GM18870 (cell line): ENCODE results near the gene CDH3.

Experiments used
- ATAC-seq: cut with Tn5 transposase; IDR thresholded peaks from one replicate; pipeline ENCODE4 v1.9.1; 2021; ENCODE audit warnings: moderate library complexity; ENCODE audit not compliant: unreplicated experiment

CDH3 gene

GRCh38 chr16:68646953-68647659 is 2.0 kb downstream of the CDH3 start:
- no peak for ATAC-seq

GRCh38 chr16:68651136-68651535 is 6.0 kb downstream of the CDH3 start:
- ATAC-seq: no peak

GRCh38 chr16:68652659-68653058 is 7.5 kb downstream of the CDH3 start:
- ATAC-seq: no peak

GRCh38 chr16:68655806-68656205 is 10.7 kb downstream of the CDH3 start:
- no peak for ATAC-seq

DNA sequence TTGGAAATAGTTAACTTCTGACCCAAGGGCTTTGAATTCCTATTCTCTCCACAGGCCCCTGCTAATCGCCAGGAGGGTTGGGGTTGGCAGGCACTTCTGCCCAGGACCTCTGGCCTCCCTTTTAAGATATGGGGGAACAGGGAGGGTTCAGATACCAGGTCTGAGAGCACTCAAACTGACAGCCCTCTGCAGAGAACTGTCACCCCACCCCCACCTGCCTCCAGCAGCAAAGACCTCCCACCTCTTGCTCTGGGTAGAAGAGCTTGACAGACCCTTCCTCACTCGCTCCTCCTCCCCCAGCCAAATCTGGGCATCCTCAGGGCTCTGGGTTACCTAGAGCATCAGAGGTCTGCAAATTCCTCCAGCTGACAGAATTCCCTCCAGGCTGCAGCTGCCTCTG is 11.6 kb downstream of the CDH3 start:
- ATAC-seq: no peak

DNA sequence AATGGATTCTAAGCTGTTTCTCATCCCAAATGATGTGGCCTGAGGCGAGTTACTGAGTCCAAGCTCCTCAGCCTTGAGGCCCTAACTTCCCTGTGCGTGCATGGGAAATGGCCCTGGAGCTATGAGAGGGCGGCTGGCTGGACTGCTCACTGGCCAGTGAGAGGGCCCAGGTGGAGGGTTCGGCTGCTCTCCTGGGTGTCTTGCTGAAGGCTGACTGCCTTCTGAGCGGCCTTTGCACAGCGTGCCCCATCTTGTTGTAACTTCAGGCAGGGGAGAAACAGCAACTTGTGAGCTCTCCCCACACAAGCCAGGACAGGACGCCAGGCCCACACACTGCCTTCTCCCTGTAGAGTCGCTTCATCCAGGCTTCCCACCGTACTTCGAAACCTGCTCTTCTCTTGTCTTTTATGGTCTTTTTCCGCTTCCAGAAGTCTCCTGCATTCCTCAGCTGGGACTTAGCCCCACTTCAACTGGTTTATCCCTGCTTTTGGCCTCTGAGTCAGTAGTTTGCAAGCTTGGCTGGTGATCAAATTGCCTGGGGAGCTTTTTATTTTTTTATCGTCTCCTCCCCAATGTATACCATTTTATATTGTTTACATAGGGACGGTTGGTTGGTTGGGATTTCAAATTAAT is 13.3 kb downstream of the CDH3 start:
- no peak for ATAC-seq

GRCh38 chr16:68658974-68659360 is 13.9 kb downstream of the CDH3 start:
- ATAC-seq: no peak

- ATAC-seq: no peak
Observed at GRCh38 chr16:68659412-68660358, 14.6 kb downstream of the CDH3 start.

GRCh38 chr16:68660359-68660795 is 15.3 kb downstream of the CDH3 start:
- ATAC-seq: no peak

- ATAC-seq: no peak
Observed at GRCh38 chr16:68662035-68662434, 16.9 kb downstream of the CDH3 start.

DNA sequence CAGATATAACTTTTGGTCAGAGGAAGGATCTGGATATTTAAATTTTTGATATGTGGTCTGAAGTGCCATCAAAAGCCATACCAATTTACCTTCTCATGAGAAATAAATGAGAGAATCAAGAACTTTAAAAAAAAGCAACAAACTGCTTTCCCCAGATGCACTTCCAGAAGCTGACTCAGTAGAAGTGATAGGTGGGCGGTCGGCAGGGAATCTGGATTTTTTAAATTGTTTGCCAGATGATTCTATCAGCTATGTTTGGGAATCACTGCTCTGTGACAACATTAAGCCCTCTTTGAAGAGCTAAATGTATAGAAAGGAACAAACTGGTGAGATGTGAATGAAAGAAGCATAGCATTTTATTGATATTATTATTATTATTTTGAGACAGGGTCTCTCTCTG is 19.2 kb downstream of the CDH3 start:
- ATAC-seq: no peak

DNA sequence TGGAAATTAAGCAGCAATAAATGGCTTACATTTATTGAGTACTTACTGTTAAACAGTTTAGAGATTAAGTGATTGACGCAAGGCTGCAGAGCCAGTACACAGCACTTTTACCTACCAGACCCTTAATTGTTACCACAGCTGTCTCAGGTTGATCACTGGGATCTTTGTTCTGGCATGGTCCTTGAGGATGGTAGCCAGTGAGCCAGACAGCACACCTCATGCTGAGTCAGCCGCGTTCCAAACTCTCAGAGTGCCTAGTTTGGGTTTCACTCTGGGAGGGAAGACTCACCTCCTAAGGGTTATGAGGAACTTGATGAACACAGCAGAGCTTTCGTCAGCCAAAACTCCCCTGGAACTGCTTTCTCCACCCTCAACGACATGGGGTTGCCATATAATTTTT is 20.4 kb downstream of the CDH3 start:
- ATAC-seq: no peak

- ATAC-seq: peak; percentile 52
Observed at GRCh38 chr16:68668266-68668665, 23.2 kb downstream of the CDH3 start.

GRCh38 chr16:68676113-68676860 is 31.2 kb downstream of the CDH3 start:
- ATAC-seq: no peak

DNA sequence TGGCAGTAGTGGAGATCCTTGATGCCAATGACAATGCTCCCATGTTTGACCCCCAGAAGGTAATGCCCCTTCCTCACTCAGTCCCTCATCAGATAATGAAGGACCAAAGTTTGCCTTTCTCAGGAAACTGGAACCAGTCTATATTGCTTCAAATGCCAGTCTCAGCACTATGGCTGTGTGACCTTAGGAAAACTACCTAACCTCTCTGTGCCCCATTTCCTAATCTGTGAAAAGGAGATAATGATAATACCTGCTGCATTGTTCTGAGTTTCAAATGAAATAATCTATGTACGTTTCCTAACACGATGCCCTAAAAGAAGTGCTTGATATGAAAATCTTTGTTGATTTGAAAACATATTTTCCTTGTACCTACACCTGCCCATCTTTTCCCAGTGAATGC is 35.9 kb downstream of the CDH3 start:
- no peak for ATAC-seq

- ATAC-seq: no peak
Observed at GRCh38 chr16:68685685-68686478, 40.8 kb downstream of the CDH3 start.

DNA sequence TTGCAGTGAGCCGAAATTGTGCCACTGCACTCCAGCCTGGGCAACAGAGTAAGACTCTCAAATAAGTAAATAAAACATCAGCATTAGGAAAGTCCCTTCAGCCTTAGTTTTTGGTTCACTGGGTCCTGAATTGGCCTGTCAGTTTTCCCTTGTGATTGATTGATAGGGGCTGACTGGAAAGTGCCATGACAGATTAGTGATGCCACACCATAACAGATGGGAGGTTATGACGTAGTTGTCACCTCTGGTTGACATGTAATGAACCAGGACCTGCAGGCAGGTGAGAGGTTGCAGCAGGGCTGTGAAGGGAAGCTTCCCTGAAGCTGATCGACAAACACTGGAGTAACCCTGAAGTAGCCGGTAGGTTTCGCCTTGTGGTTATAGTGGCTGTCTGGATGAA is 41.8 kb downstream of the CDH3 start:
- no peak for ATAC-seq

DNA sequence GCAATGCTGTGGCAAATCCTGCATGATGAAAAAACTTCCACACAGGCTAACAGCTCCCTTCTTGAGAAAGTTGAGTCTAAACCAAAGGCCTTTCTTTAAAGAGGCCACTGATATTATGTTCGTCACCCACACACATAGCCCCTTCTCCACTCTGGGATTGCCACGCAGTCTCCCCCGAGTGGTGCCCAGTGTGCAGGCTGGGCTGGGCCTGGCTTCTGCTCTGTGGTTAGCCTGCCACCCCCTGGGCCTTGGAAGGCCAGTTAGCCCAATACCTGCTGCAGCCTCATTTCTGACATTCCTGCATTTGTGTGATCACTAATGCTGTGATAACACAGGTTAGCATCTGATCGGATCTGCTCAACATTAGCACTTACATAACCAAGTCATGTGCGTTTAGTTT is 44.8 kb downstream of the CDH3 start:
- ATAC-seq: no peak

- no peak for ATAC-seq
Observed at GRCh38 chr16:68695575-68695974, 50.5 kb downstream of the CDH3 start.

DNA sequence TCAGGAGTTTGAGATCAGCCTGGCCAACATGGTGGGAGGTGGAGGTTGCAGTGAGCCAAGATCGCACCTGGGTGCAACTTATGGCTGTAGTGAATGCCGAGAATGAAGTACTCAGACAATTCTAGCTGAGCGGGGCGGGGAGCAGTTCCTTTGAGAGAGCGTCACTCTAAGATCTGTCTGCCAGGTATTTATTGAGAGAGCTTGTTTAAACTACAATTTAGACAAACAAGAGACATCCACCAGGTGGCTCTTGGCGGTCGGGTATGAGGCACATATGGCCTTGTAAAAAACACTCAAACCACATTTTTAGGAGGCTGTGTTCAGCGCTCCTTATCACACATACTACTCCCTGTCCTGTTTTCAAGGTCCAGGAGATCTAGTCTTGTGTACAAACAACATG is 51.4 kb downstream of the CDH3 start:
- no peak for ATAC-seq
